Subcutaneous abdominal adipose tissue (tissue), 5 donors: Measurements from ENCODE around the gene NPM3.

Source experiments
- H3K27ac ChIP-seq: one replicate; pipeline ENCODE4 v1.7.0; 2013; ENCODE audit warnings: low read depth, mild to moderate bottlenecking, inconsistent platforms, low read length, moderate library complexity
- H3K27me3 ChIP-seq, 5 donors: one replicate each; pipeline ENCODE4 v1.7.0; 2013; ENCODE audit warnings: low read length in 5 of 5, inconsistent platforms in 1 of 5; ENCODE audit not compliant: control insufficient read depth in 5 of 5, insufficient read depth in 4 of 5
- H3K36me3 ChIP-seq, 5 donors: one replicate each; pipeline ENCODE4 v1.7.0; 2013; ENCODE audit warnings: low read length in 5 of 5; ENCODE audit not compliant: control insufficient read depth in 5 of 5, insufficient read depth in 5 of 5
- H3K4me1 ChIP-seq, 5 donors: one replicate each; pipeline ENCODE4 v1.7.0; 2013; ENCODE audit warnings: low read length in 5 of 5, mild to moderate bottlenecking in 3 of 5, moderate library complexity in 1 of 5; ENCODE audit not compliant: control insufficient read depth in 5 of 5, insufficient read depth in 5 of 5
- H3K4me3 ChIP-seq, 5 donors: one replicate each; pipeline ENCODE4 v1.7.0; 2013; ENCODE audit warnings: low read length in 5 of 5, low read depth in 1 of 5
- H3K9ac ChIP-seq, 5 donors: one replicate each; pipeline ENCODE4 v1.7.0; 2013; ENCODE audit warnings: low read length in 5 of 5, mild to moderate bottlenecking in 4 of 5, moderate library complexity in 3 of 5
- H3K9me3 ChIP-seq, 5 donors: one replicate each; pipeline ENCODE4 v1.7.0; 2013; ENCODE audit warnings: low read length in 5 of 5; ENCODE audit not compliant: control insufficient read depth in 5 of 5
- donor health status: healthy.
- donor health status: healthy.
- donor health status: healthy.
- donor health status: healthy.
- donor health status: healthy.

The NPM3 gene

DNA sequence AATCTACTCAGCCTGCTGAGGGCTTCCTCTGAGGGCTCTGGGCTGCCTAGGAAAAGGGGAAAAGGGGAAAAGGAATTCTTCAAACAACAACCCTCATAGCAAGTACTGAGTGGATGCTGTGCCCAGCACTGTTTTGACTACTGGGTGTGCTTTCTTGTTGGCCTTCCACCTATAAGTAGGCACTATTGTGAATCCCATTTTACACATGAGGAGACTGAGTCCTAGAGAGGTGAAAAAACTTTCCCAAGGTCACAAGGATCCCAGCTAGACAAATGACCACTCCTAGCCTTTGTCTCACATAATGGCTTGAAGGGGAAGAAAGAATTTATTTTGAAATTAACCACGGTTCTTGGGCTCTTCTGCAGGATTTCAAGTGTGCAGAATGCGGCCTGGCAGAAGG is 24.4 kb downstream of the NPM3 start:
- Histone ChIP-seq H3K27ac (no peak overlapping the region), H3K27me3 (no peaks in the 10 kb centered on the region), H3K4me1 (peaks cover 0 to 8% (median 4%) of the 10 kb centered on the region in 5 donors), H3K9ac (no peak overlapping the region), H3K9me3 (no peaks in the 10 kb centered on the region), H3K36me3 (peaks cover 0 to 6% (median 0%) of the 10 kb centered on the region in 5 donors), H3K4me3 (no peak overlapping the region)

DNA sequence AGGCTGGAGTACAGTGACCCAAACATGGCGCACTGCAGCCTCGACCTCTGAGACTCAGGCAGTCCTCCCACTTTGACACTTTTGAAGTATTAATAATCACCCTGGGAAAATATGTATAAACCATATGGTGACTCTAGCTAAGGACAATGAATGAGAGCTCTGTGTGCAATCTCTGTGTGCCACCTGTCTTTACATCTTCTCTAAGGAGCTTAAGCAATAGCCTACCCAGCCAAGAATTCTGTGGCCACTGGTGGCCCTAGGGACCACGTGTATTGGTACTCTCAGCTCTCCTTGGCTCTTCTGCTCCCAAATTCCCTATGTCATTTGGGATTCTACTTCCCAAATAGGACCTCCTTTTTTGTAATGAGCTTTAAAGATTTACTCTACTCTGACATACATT is 31.0 kb downstream of the NPM3 start:
- no peak overlapping the region for H3K9ac ChIP-seq
- H3K4me3 ChIP-seq, result no peak overlapping the region
- peaks cover 0 to 9% (median 2%) of the 10 kb centered on the region in 5 donors for H3K4me1 ChIP-seq
- H3K27ac ChIP-seq, result no peak overlapping the region
- no peaks in the 10 kb centered on the region for H3K27me3 ChIP-seq
- no peaks in the 10 kb centered on the region for H3K9me3 ChIP-seq
- H3K36me3 ChIP-seq, result no peaks in the 10 kb centered on the region

DNA sequence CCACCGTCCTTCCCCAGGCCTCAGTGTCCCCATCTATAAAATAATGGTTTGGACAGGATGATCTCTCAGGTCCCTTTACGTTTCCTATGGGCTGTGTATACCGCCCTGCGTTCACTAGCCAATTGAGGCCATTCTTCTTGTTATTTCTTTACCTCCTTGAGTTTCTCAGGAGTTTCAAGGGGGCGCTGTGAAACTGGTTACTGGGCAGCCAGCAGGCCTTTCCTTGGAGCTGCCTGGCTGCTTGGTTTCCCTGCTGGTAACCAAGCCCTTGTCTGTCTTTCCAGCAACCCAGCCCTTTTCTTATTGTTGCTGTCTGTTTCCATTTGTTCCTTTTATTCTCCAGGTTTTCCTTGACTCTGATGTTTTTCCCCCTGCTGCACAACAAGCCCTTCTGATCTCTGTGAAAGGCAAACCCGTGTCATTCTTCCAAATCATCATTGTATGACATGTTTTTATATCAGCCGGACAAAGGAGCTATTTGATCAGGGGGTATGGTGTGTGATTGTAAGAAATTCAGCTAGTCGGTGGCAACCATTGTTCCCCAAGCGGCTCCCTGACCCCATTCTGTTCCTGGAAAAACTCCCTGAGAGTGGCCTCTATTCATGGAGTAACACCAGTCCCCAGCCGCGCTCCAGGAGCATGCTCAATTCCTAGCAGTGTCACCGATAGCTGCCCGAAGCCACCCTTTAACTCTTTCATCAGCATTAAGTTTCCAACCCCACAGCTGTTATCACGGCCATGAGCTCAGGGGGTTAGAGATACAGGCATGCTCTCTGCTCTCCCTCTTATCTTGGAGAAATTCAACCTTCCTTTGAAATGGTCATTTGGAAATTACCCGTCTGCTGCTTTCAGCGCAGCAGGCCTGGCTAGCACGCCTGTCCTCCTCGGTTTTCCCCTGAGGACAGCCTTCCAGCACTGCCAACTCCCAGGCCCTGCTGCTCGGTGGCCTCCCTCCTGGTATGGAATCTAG is 33.9 kb downstream of the NPM3 start:
- no peaks in the 10 kb centered on the region for H3K9me3 ChIP-seq
- H3K27me3 ChIP-seq, result no peaks in the 10 kb centered on the region
- no peak overlapping the region for H3K4me3 ChIP-seq
- peak overlapping the region in 1 of 5 donors; percentile 11 for H3K9ac ChIP-seq
- peaks cover 0 to 9% (median 2%) of the 10 kb centered on the region in 5 donors for H3K4me1 ChIP-seq
- H3K27ac ChIP-seq, result no peak overlapping the region
- H3K36me3 ChIP-seq, result no peaks in the 10 kb centered on the region

DNA sequence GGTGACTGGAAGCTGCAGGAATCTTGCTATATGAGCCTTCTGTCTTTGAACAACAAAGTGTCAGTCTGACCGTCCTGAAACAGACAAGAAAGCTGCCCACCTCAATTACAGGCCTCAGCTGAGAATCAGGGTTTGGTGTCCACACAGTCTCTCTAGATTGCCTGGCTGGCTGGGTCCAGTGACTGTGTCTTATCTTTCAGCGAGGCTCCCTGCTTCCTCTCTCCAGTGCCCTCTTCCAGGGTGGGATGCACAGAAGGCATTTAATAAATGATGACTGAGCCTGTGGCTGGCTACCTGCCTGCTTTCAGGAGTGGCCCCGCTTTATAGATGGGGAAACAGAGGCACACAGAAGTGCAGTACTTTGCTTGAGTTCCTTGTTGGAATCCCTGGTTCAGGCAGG is 34.8 kb downstream of the NPM3 start:
- H3K27ac ChIP-seq, result no peak overlapping the region

DNA sequence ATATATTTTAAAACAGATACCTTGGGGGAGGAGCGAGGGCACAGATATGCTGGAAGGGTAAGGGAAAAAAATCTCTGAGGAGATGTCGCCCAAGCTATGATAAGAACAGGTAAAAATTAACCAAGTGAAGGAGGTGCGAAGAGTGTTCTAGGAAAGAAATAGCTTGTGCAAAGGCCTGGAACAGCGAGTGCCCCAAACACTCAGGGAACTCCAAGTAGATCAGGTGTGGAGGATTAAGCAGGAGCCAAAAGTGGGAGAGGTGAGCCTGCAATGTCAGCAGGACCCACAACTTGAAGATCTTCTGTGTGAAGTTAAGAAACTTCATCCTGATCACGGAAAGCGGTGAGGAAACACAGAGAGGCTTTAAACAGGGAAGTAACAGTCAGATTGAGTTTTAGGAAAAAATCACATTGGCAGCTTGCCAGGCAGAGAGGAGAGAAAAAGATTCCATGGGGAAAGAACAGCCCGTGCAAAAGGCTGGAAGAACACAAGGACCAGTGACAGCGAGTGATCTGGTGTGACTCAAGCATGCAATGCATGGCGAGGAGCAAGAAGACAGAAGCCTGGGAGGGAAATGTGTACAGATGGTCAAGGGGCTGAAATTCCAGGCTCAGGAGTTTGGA is 38.1 kb downstream of the NPM3 start:
- no peak overlapping the region for H3K9ac ChIP-seq
- no peak overlapping the region for H3K27ac ChIP-seq
- peaks cover 0 to 9% (median 2%) of the 10 kb centered on the region in 5 donors for H3K4me1 ChIP-seq
- peaks cover 0 to 6% (median 0%) of the 10 kb centered on the region in 5 donors for H3K27me3 ChIP-seq
- H3K36me3 ChIP-seq, result no peaks in the 10 kb centered on the region
- no peaks in the 10 kb centered on the region for H3K9me3 ChIP-seq
- H3K4me3 ChIP-seq, result no peak overlapping the region

More for the DNA sequence above, 34.8 kb downstream of the NPM3 start:
- Histone ChIP-seq H3K9ac (no peak overlapping the region), H3K9me3 (no peaks in the 10 kb centered on the region), H3K36me3 (no peaks in the 10 kb centered on the region), H3K4me1 (peaks cover 0 to 9% (median 2%) of the 10 kb centered on the region in 5 donors), H3K27me3 (peaks cover 0 to 2% (median 0%) of the 10 kb centered on the region in 5 donors), H3K4me3 (no peak overlapping the region)

DNA sequence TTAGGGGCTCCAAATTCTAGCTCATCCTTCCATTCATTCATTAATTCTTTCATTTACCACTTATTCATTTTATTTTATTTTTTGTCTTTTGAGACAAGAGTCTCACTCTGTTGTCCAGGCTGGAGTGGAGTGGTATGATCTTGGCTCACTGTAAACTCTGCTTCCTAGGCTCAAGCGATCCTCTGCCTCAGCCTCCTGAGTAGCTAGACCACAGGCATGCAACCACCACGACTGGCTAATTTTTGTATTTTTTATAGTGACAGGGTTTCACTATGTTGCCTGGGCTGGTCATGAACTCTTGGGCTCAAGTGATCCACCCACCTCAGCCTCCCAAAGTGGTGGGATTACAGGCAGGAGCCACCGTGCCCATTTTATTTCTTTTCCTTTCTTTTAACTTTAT is 39.0 kb downstream of the NPM3 start:
- Histone ChIP-seq H3K4me3 (no peak overlapping the region), H3K9ac (no peak overlapping the region), H3K27ac (no peak overlapping the region), H3K4me1 (peaks cover 0 to 1% (median 0%) of the 10 kb centered on the region in 5 donors), H3K36me3 (no peaks in the 10 kb centered on the region), H3K9me3 (no peaks in the 10 kb centered on the region), H3K27me3 (peaks cover 0 to 7% (median 0%) of the 10 kb centered on the region in 5 donors)

DNA sequence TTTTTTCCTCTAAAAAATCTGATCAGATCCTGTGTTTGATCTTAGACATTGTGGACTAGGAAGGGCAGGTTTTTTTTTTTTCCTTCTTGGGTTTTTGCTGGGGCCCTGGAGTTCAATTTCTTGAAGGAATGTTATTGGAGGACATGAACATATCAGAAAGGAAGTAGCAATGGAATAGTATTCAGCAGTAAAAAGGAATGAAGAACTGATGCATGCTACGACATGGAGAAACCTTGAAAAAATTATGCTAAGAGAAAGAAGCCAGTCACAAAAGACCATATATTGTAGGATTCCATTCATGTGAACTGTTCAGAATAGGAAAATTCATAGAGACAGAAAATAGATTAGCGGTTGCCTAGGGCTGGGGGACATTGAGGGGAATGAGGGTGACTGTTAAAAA is 41.3 kb downstream of the NPM3 start:
- H3K4me1 ChIP-seq, result no peaks in the 10 kb centered on the region
- no peak overlapping the region for H3K9ac ChIP-seq
- H3K36me3 ChIP-seq, result no peaks in the 10 kb centered on the region
- no peak overlapping the region for H3K4me3 ChIP-seq
- peaks cover 0 to 12% (median 0%) of the 10 kb centered on the region in 5 donors for H3K27me3 ChIP-seq
- no peaks in the 10 kb centered on the region for H3K9me3 ChIP-seq
- no peak overlapping the region for H3K27ac ChIP-seq

DNA sequence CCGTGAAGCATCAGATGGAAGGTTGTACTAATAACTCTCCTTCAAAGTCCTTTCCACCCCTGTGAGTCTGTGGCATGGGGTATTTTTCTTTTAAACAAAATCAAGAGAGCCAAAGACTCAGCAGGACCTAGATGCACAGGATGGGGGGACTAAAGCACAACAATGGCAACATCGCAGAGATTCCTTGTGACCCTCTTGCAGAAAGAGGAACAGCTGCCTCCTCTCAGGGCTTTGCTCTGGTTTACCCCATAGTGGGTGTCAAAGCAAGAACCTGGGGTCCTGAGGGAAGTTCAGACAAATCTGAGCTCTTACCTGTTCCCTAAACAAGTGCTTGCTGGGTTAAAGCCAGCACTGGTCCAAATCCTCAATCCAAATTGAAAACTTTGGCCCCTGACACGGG is 46.6 kb downstream of the NPM3 start:
- Histone ChIP-seq H3K36me3 (no peaks in the 10 kb centered on the region), H3K4me1 (no peaks in the 10 kb centered on the region), H3K9me3 (no peaks in the 10 kb centered on the region), H3K27me3 (peaks cover 0 to 16% (median 7%) of the 10 kb centered on the region in 5 donors), H3K4me3 (no peak overlapping the region), H3K27ac (no peak overlapping the region), H3K9ac (no peak overlapping the region)

DNA sequence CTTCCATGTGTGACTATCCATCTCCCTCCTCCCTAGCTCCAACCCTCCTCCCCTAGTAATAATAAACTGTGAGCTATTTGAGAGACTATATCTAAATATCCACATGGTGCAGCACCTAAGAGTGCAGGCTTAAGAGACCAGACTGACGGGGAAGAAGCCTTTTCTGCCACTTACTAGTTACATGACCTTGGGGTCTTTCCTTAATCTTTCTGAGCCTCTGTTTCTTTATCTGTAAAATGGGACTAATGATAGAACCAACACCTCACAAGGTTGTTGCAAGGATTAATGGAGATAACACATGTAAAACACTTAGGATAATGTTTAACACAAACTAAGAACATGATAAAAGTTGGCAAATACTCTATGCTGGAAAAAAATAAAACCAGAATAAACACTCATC is 51.1 kb downstream of the NPM3 start:
- Histone ChIP-seq H3K36me3 (no peaks in the 10 kb centered on the region), H3K4me1 (no peaks in the 10 kb centered on the region), H3K27ac (no peak overlapping the region), H3K9me3 (no peaks in the 10 kb centered on the region), H3K9ac (no peak overlapping the region), H3K27me3 (peaks cover 0 to 9% (median 0%) of the 10 kb centered on the region in 5 donors), H3K4me3 (no peak overlapping the region)
